HCT116 (cell line): ENCODE measurements around the gene ASS1.

Experiments used
- SIN3A ChIP-seq: IDR thresholded peaks from 2 replicates; pipeline ENCODE4 v1.6.1; 2012; ENCODE audit warnings: low read depth
- ZFX ChIP-seq: fragments of 450-650 bp; IDR thresholded peaks from 2 replicates; pipeline ENCODE4 v1.6.1; 2017
- TF ChIP-seq, protein P1 (sequence below), 3 experiments: fragments of 200-600 bp in 1 of 3; sonication (generic) in 1 of 3; IDR thresholded peaks in 2 of 3; conservative IDR thresholded peaks in 1 of 3; 2 replicates each; pipeline ENCODE4 v1.5.1; 2012 to 2017; ENCODE audit warnings: low read depth in 2 of 3, low read length in 2 of 3, antibody characterized with exemption in 1 of 3, borderline replicate concordance in 1 of 3, control low read depth in 1 of 3, mild to moderate bottlenecking in 1 of 3, mixed read lengths in 1 of 3, mixed run types in 1 of 3, moderate library complexity in 1 of 3; ENCODE audit not compliant: insufficient read depth in 1 of 3

DNA sequence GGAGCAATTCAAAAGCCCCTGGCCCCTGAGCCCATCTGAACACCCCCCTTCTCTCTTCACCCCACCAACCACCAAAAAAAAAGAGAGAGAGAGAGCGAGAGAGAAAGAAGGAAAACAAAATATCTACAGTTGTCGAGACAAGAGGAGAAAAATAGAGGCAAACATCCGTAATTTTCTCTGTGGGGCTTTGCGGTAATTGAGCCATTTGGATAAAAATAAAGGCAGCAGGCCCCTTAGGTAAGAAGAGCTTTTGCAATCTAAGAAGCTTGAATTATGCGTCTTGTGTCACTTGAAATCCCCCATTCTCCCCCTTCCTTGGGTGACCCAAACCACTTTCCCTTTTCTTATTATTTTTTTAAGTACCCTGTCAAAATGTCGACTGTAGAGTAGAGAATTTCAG lies 99.1 kb downstream of the ASS1 start:
- TF ChIP-seq, protein P1, sequence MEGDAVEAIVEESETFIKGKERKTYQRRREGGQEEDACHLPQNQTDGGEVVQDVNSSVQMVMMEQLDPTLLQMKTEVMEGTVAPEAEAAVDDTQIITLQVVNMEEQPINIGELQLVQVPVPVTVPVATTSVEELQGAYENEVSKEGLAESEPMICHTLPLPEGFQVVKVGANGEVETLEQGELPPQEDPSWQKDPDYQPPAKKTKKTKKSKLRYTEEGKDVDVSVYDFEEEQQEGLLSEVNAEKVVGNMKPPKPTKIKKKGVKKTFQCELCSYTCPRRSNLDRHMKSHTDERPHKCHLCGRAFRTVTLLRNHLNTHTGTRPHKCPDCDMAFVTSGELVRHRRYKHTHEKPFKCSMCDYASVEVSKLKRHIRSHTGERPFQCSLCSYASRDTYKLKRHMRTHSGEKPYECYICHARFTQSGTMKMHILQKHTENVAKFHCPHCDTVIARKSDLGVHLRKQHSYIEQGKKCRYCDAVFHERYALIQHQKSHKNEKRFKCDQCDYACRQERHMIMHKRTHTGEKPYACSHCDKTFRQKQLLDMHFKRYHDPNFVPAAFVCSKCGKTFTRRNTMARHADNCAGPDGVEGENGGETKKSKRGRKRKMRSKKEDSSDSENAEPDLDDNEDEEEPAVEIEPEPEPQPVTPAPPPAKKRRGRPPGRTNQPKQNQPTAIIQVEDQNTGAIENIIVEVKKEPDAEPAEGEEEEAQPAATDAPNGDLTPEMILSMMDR (IDR thresholded peaks at IDR 0.05 in 2 of 3, conservative IDR thresholded peaks at IDR 0.05 in 1 of 3; ENCODE audit: borderline replicate concordance in 1 of 3, insufficient read depth in 1 of 3, low read depth in 2 of 3, low read length in 2 of 3), result no peak
- no peak for TF ChIP-seq ZFX
- no peak for TF ChIP-seq SIN3A
